Neuron (in vitro differentiated cells): ENCODE results near the gene EREG.
"Not testable (repeated sequence)": the region's sequence is repeated elsewhere in the genome, so short reads cannot be mapped to it uniquely, and the experiment has no call there.

Experiments used
- H2AFZ ChIP-seq: one replicate; pipeline ENCODE4 v1.6.1; 2013; ENCODE audit warnings: low read depth, mild to moderate bottlenecking, inconsistent platforms, low read length, moderate library complexity
- H3K27me3 ChIP-seq: one replicate; pipeline ENCODE4 v1.6.1; 2013; ENCODE audit warnings: low read length; ENCODE audit not compliant: insufficient read depth
- H3K36me3 ChIP-seq: one replicate; pipeline ENCODE4 v1.6.1; 2013; ENCODE audit warnings: low read length; ENCODE audit not compliant: insufficient read depth
- H3K4me1 ChIP-seq: one replicate; pipeline ENCODE4 v1.6.1; 2013; ENCODE audit warnings: low read length; ENCODE audit not compliant: insufficient read depth
- H3K4me3 ChIP-seq: 2 replicates; pipeline ENCODE4 v1.5.1; 2013; ENCODE audit warnings: mild to moderate bottlenecking, low read length, moderate library complexity
- H3K9me3 ChIP-seq: one replicate; pipeline ENCODE4 v1.6.1; 2013; ENCODE audit warnings: low read length

Gene EREG

GRCh38 chr4:74379912-74380311 lies 15.0 kb downstream of the EREG start:
- Histone ChIP-seq H3K27me3 (no peaks in the 10 kb centered on the region), H3K4me3 (no peak overlapping the region), H3K36me3 (no peaks in the 10 kb centered on the region), H2AFZ (no peak overlapping the region), H3K9me3 (no peaks in the 10 kb centered on the region), H3K4me1 (no peaks in the 10 kb centered on the region)

- H3K4me1 ChIP-seq = no peaks in the 10 kb centered on the region
- no peak overlapping the region for H2AFZ ChIP-seq
Measured at GRCh38 chr4:74385386-74385785, 20.4 kb downstream of the EREG start.

GRCh38 chr4:74386159-74386558 lies 21.2 kb downstream of the EREG start:
- no peak overlapping the region for H3K4me3 ChIP-seq
- H3K36me3 ChIP-seq = no peaks in the 10 kb centered on the region
- no peaks in the 10 kb centered on the region for H3K27me3 ChIP-seq
- H3K4me1 ChIP-seq = no peaks in the 10 kb centered on the region
- H3K9me3 ChIP-seq = no peaks in the 10 kb centered on the region
- no peak overlapping the region for H2AFZ ChIP-seq

More at GRCh38 chr4:74385386-74385785, 20.4 kb downstream of the EREG start:
- no peaks in the 10 kb centered on the region for H3K36me3 ChIP-seq
- no peak overlapping the region for H3K4me3 ChIP-seq
- H3K9me3 ChIP-seq = no peaks in the 10 kb centered on the region
- H3K27me3 ChIP-seq = no peaks in the 10 kb centered on the region

- Histone ChIP-seq H3K4me1 (no peaks in the 10 kb centered on the region), H3K27me3 (no peaks in the 10 kb centered on the region), H2AFZ (no peak overlapping the region), H3K4me3 (no peak overlapping the region), H3K36me3 (no peaks in the 10 kb centered on the region), H3K9me3 (no peaks in the 10 kb centered on the region)
Measured at GRCh38 chr4:74387790-74388189, 22.8 kb downstream of the EREG start.

GRCh38 chr4:74389494-74389893 lies 24.5 kb downstream of the EREG start:
- no peaks in the 10 kb centered on the region for H3K4me1 ChIP-seq
- no peaks in the 10 kb centered on the region for H3K9me3 ChIP-seq
- no peak overlapping the region for H3K4me3 ChIP-seq
- H2AFZ ChIP-seq = no peak overlapping the region
- no peaks in the 10 kb centered on the region for H3K27me3 ChIP-seq
- H3K36me3 ChIP-seq = no peaks in the 10 kb centered on the region

- no peaks in the 10 kb centered on the region for H3K9me3 ChIP-seq
- H3K4me3 ChIP-seq = no peak overlapping the region
- no peaks in the 10 kb centered on the region for H3K36me3 ChIP-seq
- H3K27me3 ChIP-seq = no peaks in the 10 kb centered on the region
- no peaks in the 10 kb centered on the region for H3K4me1 ChIP-seq
- no peak overlapping the region for H2AFZ ChIP-seq
Measured at GRCh38 chr4:74390677-74391076, 25.7 kb downstream of the EREG start.

- no peak overlapping the region for H3K4me3 ChIP-seq
- no peaks in the 10 kb centered on the region for H3K36me3 ChIP-seq
- no peaks in the 10 kb centered on the region for H3K9me3 ChIP-seq
- no peak overlapping the region for H2AFZ ChIP-seq
- no peaks in the 10 kb centered on the region for H3K27me3 ChIP-seq
- H3K4me1 ChIP-seq = no peaks in the 10 kb centered on the region
Measured at GRCh38 chr4:74391346-74391745, 26.4 kb downstream of the EREG start.

- H3K27me3 ChIP-seq = no peaks in the 10 kb centered on the region
- H3K4me3 ChIP-seq = no peak overlapping the region
- no peaks in the 10 kb centered on the region for H3K9me3 ChIP-seq
- H3K4me1 ChIP-seq = no peaks in the 10 kb centered on the region
- no peak overlapping the region for H2AFZ ChIP-seq
- H3K36me3 ChIP-seq = no peaks in the 10 kb centered on the region
Measured at GRCh38 chr4:74391890-74392475, 27.0 kb downstream of the EREG start.

- Histone ChIP-seq H3K27me3 (no peaks in the 10 kb centered on the region), H2AFZ (no peak overlapping the region), H3K9me3 (no peaks in the 10 kb centered on the region), H3K4me1 (no peaks in the 10 kb centered on the region), H3K36me3 (no peaks in the 10 kb centered on the region), H3K4me3 (no peak overlapping the region)
Measured at GRCh38 chr4:74394476-74395136, 29.7 kb downstream of the EREG start.

- Histone ChIP-seq H3K4me3 (no peak overlapping the region), H3K4me1 (no peaks in the 10 kb centered on the region), H3K9me3 (no peaks in the 10 kb centered on the region), H3K27me3 (no peaks in the 10 kb centered on the region), H3K36me3 (no peaks in the 10 kb centered on the region), H2AFZ (no peak overlapping the region)
Measured at GRCh38 chr4:74395633-74396032, 30.7 kb downstream of the EREG start.

GRCh38 chr4:74397748-74398426 lies 32.9 kb downstream of the EREG start:
- Histone ChIP-seq H2AFZ (no peak overlapping the region), H3K36me3 (no peaks in the 10 kb centered on the region), H3K4me3 (no peak overlapping the region), H3K4me1 (no peaks in the 10 kb centered on the region), H3K9me3 (no peaks in the 10 kb centered on the region), H3K27me3 (no peaks in the 10 kb centered on the region)

- not testable (repeated sequence) for H3K4me3 ChIP-seq, H3K36me3 ChIP-seq, H3K27me3 ChIP-seq, H3K4me1 ChIP-seq, H2AFZ ChIP-seq, H3K9me3 ChIP-seq
Measured at GRCh38 chr4:74398894-74399589, 34.1 kb downstream of the EREG start.

- no peak overlapping the region for H2AFZ ChIP-seq
Measured at GRCh38 chr4:74400395-74400794, 35.5 kb downstream of the EREG start.

More at GRCh38 chr4:74400395-74400794, 35.5 kb downstream of the EREG start:
- Histone ChIP-seq H3K4me3 (no peak overlapping the region), H3K36me3 (no peaks in the 10 kb centered on the region), H3K4me1 (no peaks in the 10 kb centered on the region), H3K9me3 (no peaks in the 10 kb centered on the region), H3K27me3 (no peaks in the 10 kb centered on the region)
